Upper lobe of right lung (tissue), 1 donor: ENCODE results near the gene CIRBP. TPM values are rescaled to one million over a fixed set of nuclear protein-coding genes. Genes with fewer than 3 reads are reported as not detected.

Experiments used
- ATAC-seq: fragments of 200-7000 bp; cut with Tn5 transposase; one replicate; pipeline ENCODE4 v1.9.1; 2020; ENCODE audit warnings: mild to moderate bottlenecking, moderate library complexity
- DNase-seq: peaks from one replicate; pipeline ENCODE4 v3.0.0-alpha.2; 2020
- H3K27ac ChIP-seq: fragments of 200-600 bp; one replicate; pipeline ENCODE4 v1.8.0; 2022
- H3K27me3 ChIP-seq: fragments of 200-600 bp; one replicate; pipeline ENCODE4 v1.8.0; 2022; ENCODE audit warnings: mild to moderate bottlenecking
- H3K36me3 ChIP-seq: fragments of 200-600 bp; one replicate; pipeline ENCODE4 v1.8.0; 2022
- H3K4me1 ChIP-seq: fragments of 200-600 bp; one replicate; pipeline ENCODE4 v1.8.0; 2022
- H3K4me3 ChIP-seq: fragments of 200-600 bp; one replicate; pipeline ENCODE4 v1.8.0; 2022; ENCODE audit warnings: mild to moderate bottlenecking
- H3K9me3 ChIP-seq: fragments of 200-600 bp; one replicate; pipeline ENCODE4 v1.8.0; 2022
- intact Hi-C: fragments of 100-400 bp; cut with DNase I; formaldehyde crosslinking; loops from one replicate; pipeline ENCODE4 v1.11.0; 2022
- long read RNA-seq: library from polyadenylated mRNA; unstranded; transcript quantifications from one replicate; pipeline ENCODE4 v2.0.0, GENCODE V29; 2021
- total RNA-seq: library from RNA; stranded (reverse); fragmentation: NEBNext Ultra II Directional; extraction: Animal tissue kit (Norgen Biotek cat#: 25700); gene quantifications from one replicate; pipeline ENCODE4 v1.2.1, GENCODE V29; 2021
- TF ChIP-seq, protein P1 (sequence below): fragments of 200-600 bp; IDR thresholded peaks from one replicate; pipeline ENCODE4 v1.8.0; 2022; ENCODE audit warnings: antibody characterized with exemption
- donor health status: DM: no; HTN: yes; CAD: no; lungs with severe emphysema.

CIRBP gene
- total RNA-seq = 322 TPM
- long read RNA-seq, transcript CIRBP-246 (6 exons, 1,043 nt) = minor isoform, 31 of 379 reads
- long read RNA-seq, transcript CIRBP-204 (7 exons, 870 nt) = minor isoform, 7 of 379 reads
- long read RNA-seq, transcript CIRBP-201 (7 exons, 1,328 nt) = major isoform, 113 of 379 reads
- long read RNA-seq, transcript CIRBP-210 (8 exons, 938 nt) = minor isoform, 25 of 379 reads
- long read RNA-seq, partial matches to known transcripts = 37 of 379 reads
- long read RNA-seq, other reads (novel, unspliced or antisense) = 153 of 379 reads

DNA sequence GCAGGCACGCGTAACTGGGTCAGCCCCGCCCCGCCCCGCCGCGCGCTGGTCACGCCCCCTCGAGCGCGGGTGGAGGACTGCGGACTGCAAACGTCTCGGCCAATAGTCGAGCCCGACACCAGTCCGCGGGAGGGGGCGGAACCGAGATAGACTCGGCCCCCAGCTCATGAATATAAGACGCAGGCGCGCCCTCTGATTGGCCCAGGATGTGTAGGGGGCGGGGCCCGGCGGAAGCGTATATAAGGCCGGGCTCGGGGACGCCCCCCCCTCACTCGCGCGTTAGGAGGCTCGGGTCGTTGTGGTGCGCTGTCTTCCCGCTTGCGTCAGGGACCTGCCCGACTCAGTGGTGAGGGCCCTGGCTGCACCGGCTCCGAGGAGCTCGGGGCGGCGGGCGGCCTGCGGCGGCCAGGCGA lies at the start of gene CIRBP:
Gene CIRBP, plus strand, starts transcription at position 268 of the 413 bp plus-strand sequence. CDS start 1,602 bp downstream, outside the sequence.
- H3K4me1 ChIP-seq = peaks cover 73% of the 10 kb centered on the region
- intact Hi-C loops = no loop called here
- H3K27me3 ChIP-seq = no peaks in the 10 kb centered on the region
- peak within 1 kb of the TSS; percentile 95 for H3K27ac ChIP-seq
- peaks cover 37% of the 10 kb centered on the region for H3K36me3 ChIP-seq
- ATAC-seq (peak; percentile 82), DNase-seq (peak; percentile 100)
- TF ChIP-seq, protein P1, sequence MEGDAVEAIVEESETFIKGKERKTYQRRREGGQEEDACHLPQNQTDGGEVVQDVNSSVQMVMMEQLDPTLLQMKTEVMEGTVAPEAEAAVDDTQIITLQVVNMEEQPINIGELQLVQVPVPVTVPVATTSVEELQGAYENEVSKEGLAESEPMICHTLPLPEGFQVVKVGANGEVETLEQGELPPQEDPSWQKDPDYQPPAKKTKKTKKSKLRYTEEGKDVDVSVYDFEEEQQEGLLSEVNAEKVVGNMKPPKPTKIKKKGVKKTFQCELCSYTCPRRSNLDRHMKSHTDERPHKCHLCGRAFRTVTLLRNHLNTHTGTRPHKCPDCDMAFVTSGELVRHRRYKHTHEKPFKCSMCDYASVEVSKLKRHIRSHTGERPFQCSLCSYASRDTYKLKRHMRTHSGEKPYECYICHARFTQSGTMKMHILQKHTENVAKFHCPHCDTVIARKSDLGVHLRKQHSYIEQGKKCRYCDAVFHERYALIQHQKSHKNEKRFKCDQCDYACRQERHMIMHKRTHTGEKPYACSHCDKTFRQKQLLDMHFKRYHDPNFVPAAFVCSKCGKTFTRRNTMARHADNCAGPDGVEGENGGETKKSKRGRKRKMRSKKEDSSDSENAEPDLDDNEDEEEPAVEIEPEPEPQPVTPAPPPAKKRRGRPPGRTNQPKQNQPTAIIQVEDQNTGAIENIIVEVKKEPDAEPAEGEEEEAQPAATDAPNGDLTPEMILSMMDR = no peak
- peak within 1 kb of the TSS; percentile 69 for H3K4me3 ChIP-seq
- no peaks in the 10 kb centered on the region for H3K9me3 ChIP-seq

DNA sequence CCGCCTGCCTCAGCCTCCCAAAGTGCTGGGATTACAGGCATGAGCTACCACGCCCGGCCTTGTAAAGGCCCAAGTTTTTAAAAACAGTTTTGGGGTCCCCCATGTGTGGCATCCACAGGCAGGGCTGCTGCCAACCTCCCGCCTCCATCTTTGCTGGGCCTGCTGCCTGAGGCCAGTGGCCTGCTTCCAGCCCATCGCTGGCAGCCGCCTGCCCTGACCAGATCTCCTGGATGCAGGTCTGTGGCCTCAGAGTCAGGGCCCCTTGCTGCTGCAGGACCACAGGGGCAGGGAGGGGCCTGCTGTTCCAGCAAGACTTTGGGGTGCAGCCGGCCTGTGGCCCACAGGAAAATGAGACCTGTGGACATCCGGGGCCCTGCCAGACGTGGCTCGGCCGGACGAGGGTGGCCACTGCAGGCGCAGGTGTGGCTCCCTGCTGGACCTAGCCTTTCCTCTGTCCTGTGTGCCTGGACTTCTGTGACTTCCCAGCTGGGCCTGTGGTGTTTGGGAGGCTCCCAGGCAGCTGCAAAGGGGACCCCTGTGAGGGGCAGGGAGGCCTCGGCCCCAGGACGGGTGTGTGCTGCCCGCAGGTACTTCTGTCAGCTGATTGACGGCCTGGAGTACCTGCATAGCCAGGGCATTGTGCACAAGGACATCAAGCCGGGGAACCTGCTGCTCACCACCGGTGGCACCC lies 49.2 kb upstream of the CIRBP start:
- Histone ChIP-seq H3K9me3 (no peaks in the 10 kb centered on the region), H3K4me1 (peaks cover 20% of the 10 kb centered on the region), H3K27ac (no peak overlapping the region), H3K27me3 (no peaks in the 10 kb centered on the region), H3K4me3 (no peak overlapping the region), H3K36me3 (peaks cover 44% of the 10 kb centered on the region)
- no peak for DNase-seq
- intact Hi-C loops = no loop called here
- TF ChIP-seq, protein P1 = no peak
- ATAC-seq = no peak

DNA sequence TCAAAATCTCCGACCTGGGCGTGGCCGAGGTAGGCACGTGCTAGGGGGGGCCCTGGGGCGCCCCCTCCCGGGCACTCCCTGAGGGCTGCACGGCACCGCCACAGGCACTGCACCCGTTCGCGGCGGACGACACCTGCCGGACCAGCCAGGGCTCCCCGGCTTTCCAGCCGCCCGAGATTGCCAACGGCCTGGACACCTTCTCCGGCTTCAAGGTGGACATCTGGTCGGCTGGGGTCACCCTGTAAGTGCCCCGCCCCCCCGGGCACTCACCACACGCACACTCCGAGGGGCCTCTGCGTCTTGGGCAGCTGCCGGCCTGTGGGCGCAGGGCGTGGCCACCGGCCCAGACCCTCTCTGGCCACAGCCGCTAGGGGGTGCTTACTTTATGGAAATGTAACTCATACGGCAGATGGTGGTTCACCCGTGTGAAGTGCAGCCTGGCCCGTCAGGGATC lies 48.6 kb upstream of the CIRBP start:
- no peak for DNase-seq
- H3K4me3 ChIP-seq = no peak overlapping the region
- intact Hi-C loops = no loop called here
- no peaks in the 10 kb centered on the region for H3K9me3 ChIP-seq
- H3K27ac ChIP-seq = no peak overlapping the region
- no peaks in the 10 kb centered on the region for H3K27me3 ChIP-seq
- TF ChIP-seq, protein P1 = no peak
- H3K4me1 ChIP-seq = peaks cover 14% of the 10 kb centered on the region
- H3K36me3 ChIP-seq = peaks cover 46% of the 10 kb centered on the region
- ATAC-seq = no peak

DNA sequence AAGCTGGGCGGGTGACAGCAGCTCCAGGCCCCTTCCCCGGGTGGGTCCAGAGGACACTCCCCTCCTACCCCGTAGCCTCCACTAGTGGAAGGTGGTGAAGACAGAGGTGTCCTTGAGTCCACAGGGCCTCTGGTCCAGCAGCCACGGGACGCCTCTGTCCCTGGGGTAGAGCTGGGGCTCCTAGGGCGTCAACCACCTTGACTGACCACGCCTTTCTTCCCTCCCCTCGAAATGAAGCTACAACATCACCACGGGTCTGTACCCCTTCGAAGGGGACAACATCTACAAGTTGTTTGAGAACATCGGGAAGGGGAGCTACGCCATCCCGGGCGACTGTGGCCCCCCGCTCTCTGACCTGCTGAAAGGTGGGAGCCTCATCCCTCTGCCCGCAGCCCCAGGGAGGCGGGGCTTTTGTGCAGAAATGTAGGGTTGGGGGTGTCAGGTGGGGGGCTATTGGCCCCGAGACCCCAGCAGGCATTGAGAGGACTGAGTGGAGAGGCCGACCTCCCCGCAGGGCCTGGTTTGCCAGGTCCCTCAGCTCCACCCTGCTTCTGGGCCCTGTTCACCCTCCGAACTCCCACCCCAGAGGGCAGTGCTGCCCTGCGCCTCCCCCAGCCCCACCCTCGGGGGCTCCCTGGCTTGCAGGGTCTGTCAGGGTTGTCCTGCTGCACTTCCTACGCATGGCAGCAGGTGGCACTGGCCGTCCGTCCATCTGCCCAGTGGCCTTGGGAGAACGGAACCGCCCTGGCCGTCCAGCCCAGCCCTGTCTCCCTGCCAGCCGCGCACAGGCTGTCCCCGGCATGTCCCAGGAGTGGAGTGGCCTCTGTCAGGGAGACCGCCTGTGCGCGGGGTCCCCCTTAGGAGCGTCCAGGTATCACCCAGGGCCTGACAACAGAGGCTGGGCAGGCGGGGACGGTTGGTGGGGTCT lies 47.9 kb upstream of the CIRBP start:
- H3K27ac ChIP-seq = no peak overlapping the region
- H3K36me3 ChIP-seq = peaks cover 50% of the 10 kb centered on the region
- DNase-seq = no peak

DNA sequence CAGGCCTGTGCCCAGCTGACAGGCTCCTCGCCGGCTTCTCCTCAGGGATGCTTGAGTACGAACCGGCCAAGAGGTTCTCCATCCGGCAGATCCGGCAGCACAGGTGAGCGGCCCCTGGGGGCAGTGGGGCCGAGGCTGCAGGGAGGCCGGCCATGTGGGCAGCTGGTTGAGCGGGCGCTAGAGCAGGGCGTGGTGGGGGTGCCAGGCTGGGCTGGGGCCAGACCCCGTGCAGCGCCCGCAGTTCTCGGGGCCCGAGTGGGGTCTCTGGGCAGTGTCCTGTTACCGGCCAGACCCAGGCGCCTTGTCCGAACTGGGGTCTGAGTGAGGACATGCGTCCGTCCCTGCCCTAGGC lies 47.3 kb upstream of the CIRBP start:
- intact Hi-C loops = no loop called here
- Histone ChIP-seq H3K27ac (no peak overlapping the region), H3K4me3 (no peak overlapping the region), H3K9me3 (no peaks in the 10 kb centered on the region), H3K27me3 (no peaks in the 10 kb centered on the region), H3K4me1 (peaks cover 6% of the 10 kb centered on the region), H3K36me3 (peaks cover 57% of the 10 kb centered on the region)
- TF ChIP-seq, protein P1 = no peak
- no peak for ATAC-seq
- DNase-seq = no peak

More for the DNA sequence above, 47.9 kb upstream of the CIRBP start:
- H3K9me3 ChIP-seq = no peaks in the 10 kb centered on the region
- peaks cover 7% of the 10 kb centered on the region for H3K4me1 ChIP-seq
- ATAC-seq = peak; percentile 53
- intact Hi-C loops = no loop called here
- TF ChIP-seq, protein P1 = peak; percentile 66
- no peaks in the 10 kb centered on the region for H3K27me3 ChIP-seq
- no peak overlapping the region for H3K4me3 ChIP-seq
